NCI-H1417 treated with DMSO at 0.1 percent for 48 hours (cell line): Measurements from ENCODE around the gene PSMD8.
"Not testable (repeated sequence)": the region's sequence is repeated elsewhere in the genome, so short reads cannot be mapped to it uniquely, and the experiment has no call there.

Experiments used
- DNase-seq: peaks from one replicate; lab custom pipeline; 2025; lab: John Stamatoyannopoulos, UW

Gene PSMD8

GRCh38 chr19:38362076-38362945 is 12.1 kb upstream of the PSMD8 start:
- no peak for DNase-seq

GRCh38 chr19:38362946-38363688 is 11.3 kb upstream of the PSMD8 start:
- DNase-seq, result not testable (repeated sequence)

GRCh38 chr19:38367041-38367440 is 7.3 kb upstream of the PSMD8 start:
- no peak for DNase-seq

- no peak for DNase-seq
Observed at GRCh38 chr19:38369584-38369983, 4.8 kb upstream of the PSMD8 start.

- no peak for DNase-seq
Observed at GRCh38 chr19:38370299-38370698, 4.1 kb upstream of the PSMD8 start.

GRCh38 chr19:38371081-38371480 is 3.3 kb upstream of the PSMD8 start:
- no peak for DNase-seq

- no peak for DNase-seq
Observed at GRCh38 chr19:38373907-38374331, 452 bp upstream of the PSMD8 start.

GRCh38 chr19:38375098-38375493 is 725 bp downstream of the PSMD8 start:
- DNase-seq, result no peak

GRCh38 chr19:38375748-38376147 is 1.4 kb downstream of the PSMD8 start:
- no peak for DNase-seq

GRCh38 chr19:38376576-38376975 is 2.2 kb downstream of the PSMD8 start:
- no peak for DNase-seq

GRCh38 chr19:38377052-38377451 is 2.7 kb downstream of the PSMD8 start:
- DNase-seq, result no peak

- no peak for DNase-seq
Observed at GRCh38 chr19:38378866-38379265, 4.5 kb downstream of the PSMD8 start.

- no peak for DNase-seq
Observed at GRCh38 chr19:38381138-38381537, 6.8 kb downstream of the PSMD8 start.

GRCh38 chr19:38383184-38383583 is 8.8 kb downstream of the PSMD8 start:
- no peak for DNase-seq

GRCh38 chr19:38383743-38384142 is 9.4 kb downstream of the PSMD8 start:
- no peak for DNase-seq

- no peak for DNase-seq
Observed at GRCh38 chr19:38384209-38385027, 10.0 kb downstream of the PSMD8 start.

GRCh38 chr19:38385057-38385803 is 10.9 kb downstream of the PSMD8 start:
- DNase-seq, result no peak

GRCh38 chr19:38385804-38386257 is 11.5 kb downstream of the PSMD8 start:
- DNase-seq, result no peak

GRCh38 chr19:38386300-38386970 is 12.1 kb downstream of the PSMD8 start:
- no peak for DNase-seq

- no peak for DNase-seq
Observed at GRCh38 chr19:38386971-38387549, 12.7 kb downstream of the PSMD8 start.
